ENCODE measurements around the gene PAFAH1B2.
A peak's percentile ranks its signal among the peaks of the same experiment; 100 is the strongest.

The PAFAH1B2 gene
- 58.1 to 147 (median 125) reads per million in 9 experiments for total RNA-seq

DNA sequence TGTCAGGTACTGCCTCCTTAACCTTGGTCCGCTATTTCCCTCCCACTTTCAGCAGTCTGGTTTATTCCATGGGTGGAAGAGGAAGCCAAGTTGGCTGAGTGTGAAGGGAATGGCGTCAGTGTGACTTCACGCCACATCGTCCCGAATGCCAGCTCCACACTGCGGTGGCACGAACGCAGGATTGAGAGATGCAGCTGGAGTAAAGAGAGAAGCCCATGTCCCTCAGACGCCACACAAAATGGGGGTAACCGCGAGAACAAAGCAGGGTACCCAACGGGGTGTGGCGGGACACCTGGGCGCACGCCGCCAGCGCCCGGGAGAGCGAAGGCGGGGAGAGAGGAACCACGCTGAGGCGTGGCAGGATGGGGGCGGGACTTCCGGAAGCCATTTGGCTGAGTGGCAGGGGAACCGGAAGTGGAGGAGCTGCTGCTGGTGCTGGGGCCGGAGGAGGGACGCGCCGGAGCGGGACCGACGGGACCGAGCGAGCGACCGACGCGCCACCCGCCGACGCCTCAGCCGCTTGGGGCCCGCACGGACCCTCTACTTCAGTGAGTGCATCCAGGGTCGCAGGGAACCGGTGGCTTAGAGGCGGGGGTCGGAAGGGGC, at the start of gene PAFAH1B2:
TSS of gene PAFAH1B2 (plus strand) at position 417 of the 606 bp plus-strand sequence. CDS start 8,161 bp downstream, outside the sequence.
- Mint-ChIP-seq H3K27ac (peak within 1 kb of the TSS; percentile 91 to 97), H3K4me3 (peak within 1 kb of the TSS; percentile 93 to 99), H3K27me3 (peaks cover 18 to 30% of the 10 kb centered on the region in 2 donors), H3K9me3 (no peaks in the 10 kb centered on the region), H3K36me3 (ENCODE audit: insufficient read depth) (peaks cover 45% of the 10 kb centered on the region), H3K4me1 (ENCODE audit: low read depth in 2 of 2) (peaks cover 36 to 43% of the 10 kb centered on the region in 2 donors)
- DNase-seq (peak; percentile 90 to 92 (median 92)), ATAC-seq (replicated peaks) (peak; percentile 93)

DNA sequence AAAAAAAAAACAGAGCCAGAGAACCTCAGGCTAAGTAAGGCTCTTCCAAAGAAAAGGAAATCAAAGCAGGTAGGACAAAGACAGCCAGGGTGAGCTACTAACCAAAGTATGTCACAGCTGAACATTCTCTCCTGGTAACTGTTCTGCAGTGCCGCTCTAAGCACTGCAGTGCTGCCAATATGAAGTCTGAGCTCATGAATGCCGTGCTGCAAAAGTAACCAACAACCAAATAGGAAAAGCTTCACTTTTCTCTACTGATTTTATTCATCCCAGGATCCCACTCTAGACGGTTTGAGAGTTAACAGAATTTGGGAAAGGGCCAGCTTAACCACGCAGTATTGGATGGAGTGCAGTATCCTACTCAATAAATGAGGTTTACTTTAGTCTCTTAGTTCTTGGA, 49.3 kb upstream of the PAFAH1B2 start:
- H3K27me3 Mint-ChIP-seq = no peaks in the 10 kb centered on the region
- peaks cover 68 to 75% of the 10 kb centered on the region in 2 donors for H3K4me1 Mint-ChIP-seq (ENCODE audit: low read depth in 2 of 2)
- no peak for ATAC-seq (replicated peaks)
- peak overlapping the region; percentile 93 to 99 for H3K27ac Mint-ChIP-seq
- no peak for DNase-seq
- peaks cover 86% of the 10 kb centered on the region for H3K36me3 Mint-ChIP-seq (ENCODE audit: insufficient read depth)
- peaks cover 4 to 7% of the 10 kb centered on the region in 2 donors for H3K9me3 Mint-ChIP-seq
- peak overlapping the region; percentile 88 to 98 for H3K4me3 Mint-ChIP-seq

DNA sequence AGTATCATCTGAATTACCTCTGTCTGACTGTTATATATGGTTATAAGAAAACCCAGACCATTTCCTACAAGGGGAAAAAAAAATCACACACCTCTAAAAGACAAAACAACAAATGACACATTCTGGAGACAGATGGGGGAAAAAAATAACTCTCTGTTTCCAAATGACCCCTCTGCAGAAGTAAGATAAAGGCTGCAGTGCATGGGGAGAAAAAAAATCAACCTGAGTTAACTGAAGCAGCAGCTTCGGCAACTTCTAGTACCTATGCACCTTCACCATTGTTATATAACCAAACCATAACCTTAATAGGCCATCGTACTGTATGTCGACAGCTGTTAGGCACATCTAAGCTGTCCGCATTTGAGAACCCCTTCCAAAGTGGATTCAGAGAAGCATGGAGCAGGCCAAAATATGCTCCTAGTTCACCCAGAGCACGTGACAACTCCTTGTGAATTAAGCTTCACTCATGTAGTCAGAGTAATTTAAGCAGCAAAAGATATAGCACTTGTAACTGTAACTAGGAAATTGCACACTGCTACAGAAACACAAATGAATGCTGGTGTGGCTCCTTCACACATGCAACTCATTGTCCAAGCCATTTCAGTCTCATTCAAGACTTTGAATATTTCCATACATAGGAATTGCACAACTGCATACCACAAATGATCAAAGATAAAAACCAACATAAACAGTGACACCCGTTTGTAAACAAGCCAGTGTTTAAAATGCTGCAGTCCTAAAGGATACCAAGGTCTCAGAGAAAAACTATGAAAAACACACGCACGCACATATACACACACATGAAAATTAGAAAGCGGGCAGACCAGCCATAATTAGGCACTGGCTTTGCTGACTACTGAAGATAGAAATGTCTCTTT, 48.6 kb upstream of the PAFAH1B2 start:
- peaks cover 83% of the 10 kb centered on the region for H3K36me3 Mint-ChIP-seq (ENCODE audit: insufficient read depth)
- peak; percentile 15 for ATAC-seq (replicated peaks)
- peak overlapping the region; percentile 93 to 99 for H3K27ac Mint-ChIP-seq
- no peaks in the 10 kb centered on the region for H3K27me3 Mint-ChIP-seq
- peak overlapping the region; percentile 88 to 98 for H3K4me3 Mint-ChIP-seq
- peaks cover 64 to 71% of the 10 kb centered on the region in 2 donors for H3K4me1 Mint-ChIP-seq (ENCODE audit: low read depth in 2 of 2)
- DNase-seq = peak in 1 of 3 experiments; percentile 24
- peaks cover 4 to 7% of the 10 kb centered on the region in 2 donors for H3K9me3 Mint-ChIP-seq

DNA sequence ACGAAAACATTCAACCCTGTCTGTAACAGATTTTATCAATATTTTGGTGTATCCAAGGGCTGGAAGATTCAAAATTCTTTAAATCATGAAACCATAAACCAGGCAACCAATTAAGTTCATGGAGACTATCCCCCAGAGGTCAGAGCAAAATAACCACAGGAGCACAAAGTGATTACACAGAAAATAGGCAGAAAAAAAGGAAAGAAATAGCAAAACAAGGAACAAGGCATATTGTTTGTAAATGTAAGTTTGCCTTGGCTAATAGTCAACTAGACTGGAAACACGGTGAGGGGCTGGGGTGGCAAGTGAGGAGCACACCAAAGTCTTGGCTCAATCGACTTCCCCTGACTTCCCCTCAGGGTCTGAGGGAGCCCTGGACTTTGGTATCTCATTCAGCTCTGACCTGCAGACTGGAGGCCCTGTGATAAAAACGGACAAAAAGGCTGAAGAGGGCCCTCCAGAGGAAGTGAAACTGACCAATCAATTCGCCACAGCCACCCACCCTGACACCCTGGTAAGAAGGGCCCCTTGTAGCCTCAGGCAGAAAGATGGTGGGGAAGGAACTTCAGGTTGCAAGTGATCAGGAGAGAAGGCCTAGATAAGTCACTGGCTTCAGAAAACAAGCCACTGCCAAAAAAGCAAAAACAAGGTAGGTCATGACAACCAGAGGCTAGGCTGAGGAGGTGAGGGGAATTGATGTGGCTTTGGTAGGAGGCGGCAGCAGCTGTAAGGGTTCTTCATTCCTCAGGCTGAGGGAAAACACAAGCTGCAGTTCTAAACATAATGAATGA, 47.7 kb upstream of the PAFAH1B2 start:
- Mint-ChIP-seq H3K27me3 (no peaks in the 10 kb centered on the region), H3K36me3 (ENCODE audit: insufficient read depth) (peaks cover 75% of the 10 kb centered on the region), H3K4me3 (peak overlapping the region; percentile 88 to 98), H3K9me3 (peaks cover 4 to 7% of the 10 kb centered on the region in 2 donors), H3K27ac (peak overlapping the region; percentile 93 to 99), H3K4me1 (ENCODE audit: low read depth in 2 of 2) (peaks cover 66 to 67% of the 10 kb centered on the region in 2 donors)
- ATAC-seq (replicated peaks) (peak; percentile 32), DNase-seq (peak; percentile 40 to 50 (median 46))

DNA sequence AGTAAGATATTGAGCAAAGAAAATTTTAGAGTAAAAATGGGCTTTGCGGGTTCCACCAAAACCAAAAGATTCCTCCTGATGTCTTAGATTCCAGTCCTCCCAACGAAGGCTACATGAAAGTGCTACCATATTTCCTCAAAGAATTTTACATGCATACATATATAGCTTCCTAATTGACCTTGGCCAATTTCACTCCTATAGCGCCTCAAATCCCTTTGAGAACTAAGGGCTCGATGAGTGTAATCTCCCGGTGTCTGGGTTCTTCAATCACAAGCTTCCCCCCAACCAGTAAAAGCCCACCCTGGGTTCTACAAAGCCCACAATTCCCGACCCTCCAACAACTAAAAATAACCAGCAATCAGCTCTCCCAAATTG, 47.1 kb upstream of the PAFAH1B2 start:
- peaks cover 69% of the 10 kb centered on the region for H3K36me3 Mint-ChIP-seq (ENCODE audit: insufficient read depth)
- H3K27me3 Mint-ChIP-seq = no peaks in the 10 kb centered on the region
- no peak for ATAC-seq (replicated peaks)
- peaks cover 62 to 64% of the 10 kb centered on the region in 2 donors for H3K4me1 Mint-ChIP-seq (ENCODE audit: low read depth in 2 of 2)
- peak overlapping the region; percentile 88 to 98 for H3K4me3 Mint-ChIP-seq
- H3K27ac Mint-ChIP-seq = peak overlapping the region; percentile 93 to 99
- H3K9me3 Mint-ChIP-seq = peaks cover 4 to 5% of the 10 kb centered on the region in 2 donors
- no peak for DNase-seq

GRCh38 chr11:117097389-117098268, 46.5 kb upstream of the PAFAH1B2 start:
- H3K4me3 Mint-ChIP-seq = peak overlapping the region; percentile 88 to 98
- peak overlapping the region; percentile 93 to 99 for H3K27ac Mint-ChIP-seq
- ATAC-seq (replicated peaks) = peak; percentile 3
- H3K27me3 Mint-ChIP-seq = no peaks in the 10 kb centered on the region
- no peaks in the 10 kb centered on the region for H3K9me3 Mint-ChIP-seq
- H3K4me1 Mint-ChIP-seq (ENCODE audit: low read depth in 2 of 2) = peaks cover 56 to 58% of the 10 kb centered on the region in 2 donors
- peaks cover 64% of the 10 kb centered on the region for H3K36me3 Mint-ChIP-seq (ENCODE audit: insufficient read depth)
- peak; percentile 17 to 41 (median 19) for DNase-seq

- peak within 1 kb of the TSS; percentile 93 to 99 for H3K27ac Mint-ChIP-seq
- peaks cover 48 to 49% of the 10 kb centered on the region in 2 donors for H3K4me1 Mint-ChIP-seq (ENCODE audit: low read depth in 2 of 2)
- H3K36me3 Mint-ChIP-seq (ENCODE audit: insufficient read depth) = peaks cover 58% of the 10 kb centered on the region
- no peaks in the 10 kb centered on the region for H3K9me3 Mint-ChIP-seq
- peak within 1 kb of the TSS; percentile 88 to 98 for H3K4me3 Mint-ChIP-seq
- ATAC-seq (replicated peaks) = peak; percentile 75
- H3K27me3 Mint-ChIP-seq = no peaks in the 10 kb centered on the region
- DNase-seq = peak; percentile 91 to 94 (median 92)
Measured at GRCh38 chr11:117098269-117099232, 45.5 kb upstream of the PAFAH1B2 start, which contains the start of gene SIK3. TSS of gene SIK3 (minus strand) at chr11:117098428. CDS start at chr11:117098415, 13 bp downstream.

DNA sequence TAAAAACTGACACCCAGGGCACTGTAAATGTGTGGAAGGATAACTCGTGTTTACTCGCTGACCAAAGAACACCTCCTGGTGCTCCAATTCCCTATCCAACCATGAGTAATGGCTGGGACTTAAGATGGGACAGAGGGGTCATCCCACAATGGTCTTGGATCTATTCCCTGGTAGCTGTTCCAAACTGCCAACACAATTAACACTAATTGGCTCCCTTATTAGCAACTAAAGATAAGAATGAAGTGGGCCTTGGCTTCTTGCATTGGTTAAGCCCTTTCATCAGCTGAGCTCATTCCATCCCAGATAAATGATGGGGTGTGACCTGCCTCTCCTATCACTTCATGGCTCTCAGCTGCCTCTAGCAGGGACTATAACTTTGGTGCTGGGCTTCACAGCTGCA, 44.4 kb upstream of the PAFAH1B2 start:
- Mint-ChIP-seq H3K27ac (peak overlapping the region; percentile 93 to 99), H3K9me3 (no peaks in the 10 kb centered on the region), H3K36me3 (ENCODE audit: insufficient read depth) (peaks cover 48% of the 10 kb centered on the region), H3K4me1 (ENCODE audit: low read depth in 2 of 2) (peaks cover 38 to 43% of the 10 kb centered on the region in 2 donors), H3K27me3 (no peaks in the 10 kb centered on the region), H3K4me3 (peak overlapping the region in 1 of 2 donors; percentile 88)
- DNase-seq = no peak
- no peak for ATAC-seq (replicated peaks)

- peak; percentile 12 for ATAC-seq (replicated peaks)
- peak overlapping the region in 1 of 2 donors; percentile 88 for H3K4me3 Mint-ChIP-seq
Measured at GRCh38 chr11:117100556-117100955, 43.5 kb upstream of the PAFAH1B2 start.

DNA sequence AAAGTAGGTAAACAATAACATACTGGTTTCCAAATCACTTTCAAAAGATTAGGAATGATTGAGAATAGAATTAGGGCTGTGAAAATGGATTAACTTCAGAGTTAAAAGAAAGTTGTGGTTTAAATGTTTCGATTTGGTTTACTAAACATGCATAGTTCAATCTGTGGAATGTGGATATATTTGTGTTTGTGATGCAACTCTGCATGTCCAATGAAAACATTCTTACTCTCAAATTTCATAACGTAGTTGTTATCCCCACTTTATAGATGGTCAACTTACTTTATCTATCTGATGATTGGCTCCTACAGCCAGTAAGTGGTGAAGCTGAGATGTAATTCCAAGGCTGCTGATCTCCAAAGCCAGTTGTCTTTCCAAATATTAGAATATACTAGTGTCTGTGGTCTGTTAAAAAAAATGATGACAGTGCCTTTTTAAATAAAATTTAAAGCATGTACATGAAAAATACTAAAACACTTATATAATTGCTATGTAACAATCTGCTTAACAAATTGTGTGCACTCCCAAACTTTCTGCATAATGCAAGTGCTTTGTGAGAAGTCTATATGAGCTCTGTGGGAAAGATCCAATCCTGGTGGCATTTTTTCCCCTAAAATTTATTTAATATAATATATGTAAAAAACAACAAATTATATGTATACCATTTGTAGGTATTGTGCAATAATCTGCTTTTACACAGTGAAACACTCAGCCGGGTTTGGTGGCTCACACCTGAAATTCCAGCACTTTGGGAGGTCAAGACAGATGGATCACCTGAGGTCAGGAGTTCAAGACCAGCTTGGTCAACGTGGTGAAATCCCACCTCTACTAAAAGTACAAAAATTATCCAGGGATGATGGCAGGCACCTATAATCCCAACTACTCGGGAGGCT, 36.1 kb upstream of the PAFAH1B2 start:
- H3K27me3 Mint-ChIP-seq = no peaks in the 10 kb centered on the region
- no peak overlapping the region for H3K4me3 Mint-ChIP-seq
- no peak for ATAC-seq (replicated peaks)
- no peaks in the 10 kb centered on the region for H3K9me3 Mint-ChIP-seq
- peaks cover 0 to 4% of the 10 kb centered on the region in 2 donors for H3K4me1 Mint-ChIP-seq (ENCODE audit: low read depth in 2 of 2)
- no peaks in the 10 kb centered on the region for H3K36me3 Mint-ChIP-seq (ENCODE audit: insufficient read depth)
- no peak overlapping the region for H3K27ac Mint-ChIP-seq
- DNase-seq = no peak

More at GRCh38 chr11:117100556-117100955, 43.5 kb upstream of the PAFAH1B2 start:
- Mint-ChIP-seq H3K4me1 (ENCODE audit: low read depth in 2 of 2) (peaks cover 29 to 35% of the 10 kb centered on the region in 2 donors), H3K9me3 (no peaks in the 10 kb centered on the region), H3K36me3 (ENCODE audit: insufficient read depth) (peaks cover 40% of the 10 kb centered on the region), H3K27ac (peak overlapping the region; percentile 93 to 99), H3K27me3 (no peaks in the 10 kb centered on the region)
- no peak for DNase-seq
